ENCODE measurements around the gene MEIS2.

Gene MEIS2

GRCh38 chr15:37099319-37100108 lies 835 bp downstream of the MEIS2 start:
- DNase-seq (ENCODE audit: insufficient read length, low spot score) (no peak), FAIRE-seq (no peak)

- no peak for FAIRE-seq
These were observed 1.7 kb downstream of the MEIS2 start for GRCh38 chr15:37098468-37099318.

GRCh38 chr15:37097144-37097919 lies 3.0 kb downstream of the MEIS2 start:
- no peak for DNase-seq (ENCODE audit: insufficient read length, low spot score)
- no peak for FAIRE-seq

More at GRCh38 chr15:37098468-37099318, 1.7 kb downstream of the MEIS2 start:
- DNase-seq (ENCODE audit: insufficient read length, low spot score), result peak; percentile 30

GRCh38 chr15:37096558-37097143 lies 3.7 kb downstream of the MEIS2 start:
- DNase-seq (ENCODE audit: insufficient read length, low spot score), result no peak
- FAIRE-seq, result no peak

GRCh38 chr15:37095770-37096557 lies 4.4 kb downstream of the MEIS2 start:
- FAIRE-seq (no peak), DNase-seq (ENCODE audit: insufficient read length, low spot score) (no peak)

- FAIRE-seq (no peak), DNase-seq (ENCODE audit: insufficient read length, low spot score) (no peak)
These were observed 5.2 kb downstream of the MEIS2 start for GRCh38 chr15:37094915-37095711.

- no peak for FAIRE-seq
These were observed 5.9 kb downstream of the MEIS2 start for GRCh38 chr15:37094333-37094914.

GRCh38 chr15:37093480-37094332 lies 6.6 kb downstream of the MEIS2 start:
- DNase-seq (ENCODE audit: insufficient read length, low spot score) (no peak), FAIRE-seq (no peak)

More at GRCh38 chr15:37094333-37094914, 5.9 kb downstream of the MEIS2 start:
- no peak for DNase-seq (ENCODE audit: insufficient read length, low spot score)

GRCh38 chr15:37090543-37091175 lies 9.7 kb downstream of the MEIS2 start:
- DNase-seq (ENCODE audit: insufficient read length, low spot score) (no peak), FAIRE-seq (no peak)

- FAIRE-seq, result no peak
- DNase-seq (ENCODE audit: insufficient read length, low spot score), result no peak
These were observed 11.9 kb downstream of the MEIS2 start for GRCh38 chr15:37088436-37088835.

GRCh38 chr15:37087131-37087588 lies 13.2 kb downstream of the MEIS2 start:
- DNase-seq (ENCODE audit: insufficient read length, low spot score) (no peak), FAIRE-seq (no peak)

- DNase-seq (ENCODE audit: insufficient read length, low spot score), result no peak
- FAIRE-seq, result no peak
These were observed 13.8 kb downstream of the MEIS2 start for GRCh38 chr15:37086521-37086920.

- DNase-seq (ENCODE audit: insufficient read length, low spot score) (no peak), FAIRE-seq (no peak)
These were observed 14.2 kb downstream of the MEIS2 start for GRCh38 chr15:37086120-37086519.

- FAIRE-seq (no peak), DNase-seq (ENCODE audit: insufficient read length, low spot score) (no peak)
These were observed 15.7 kb downstream of the MEIS2 start for GRCh38 chr15:37084602-37085001.

GRCh38 chr15:37083610-37084009 lies 16.7 kb downstream of the MEIS2 start:
- FAIRE-seq (no peak), DNase-seq (ENCODE audit: insufficient read length, low spot score) (no peak)

- DNase-seq (ENCODE audit: insufficient read length, low spot score) (no peak), FAIRE-seq (no peak)
These were observed 18.4 kb downstream of the MEIS2 start for GRCh38 chr15:37081983-37082382.

GRCh38 chr15:37080261-37080921 lies 20.0 kb downstream of the MEIS2 start:
- no peak for DNase-seq (ENCODE audit: insufficient read length, low spot score)
- no peak for FAIRE-seq
